Suprapubic skin (tissue), 4 donors: ENCODE data around the gene RAB37. TPM values are rescaled to one million over a fixed set of nuclear protein-coding genes. Genes with fewer than 3 reads are reported as not detected.

Source experiments
- DNase-seq, 2 donors: peaks; one replicate each; pipeline ENCODE4 v3.0.0-alpha.2; 2019; ENCODE audit warnings: low spot score in 2 of 2
- H3K27ac ChIP-seq: fragments of 200-600 bp; sonication (generic); one replicate; pipeline ENCODE4 v1.5.1; 2019
- H3K27me3 ChIP-seq: fragments of 200-600 bp; sonication (generic); one replicate; pipeline ENCODE4 v1.5.1; 2019
- H3K36me3 ChIP-seq: fragments of 200-600 bp; sonication (generic); one replicate; pipeline ENCODE4 v1.5.1; 2019
- H3K4me1 ChIP-seq: fragments of 200-600 bp; sonication (generic); one replicate; pipeline ENCODE4 v1.5.1; 2019
- H3K4me3 ChIP-seq: fragments of 200-600 bp; sonication (generic); one replicate; pipeline ENCODE4 v1.5.1; 2019; ENCODE audit warnings: mild to moderate bottlenecking
- H3K9me3 ChIP-seq: fragments of 200-600 bp; sonication (generic); one replicate; pipeline ENCODE4 v1.5.1; 2019
- EP300 ChIP-seq: sonication (generic); formaldehyde crosslinking; IDR thresholded peaks from one replicate; pipeline ENCODE4 v1.6.1; 2017; ENCODE audit warnings: antibody characterized with exemption
- POLR2A ChIP-seq, 2 donors: fragments of 450-650 bp; IDR thresholded peaks; one replicate each; pipeline ENCODE4 v1.6.1; 2017; ENCODE audit warnings: antibody characterized with exemption in 2 of 2, mild to moderate bottlenecking in 2 of 2, moderate library complexity in 2 of 2
- POLR2AphosphoS5 ChIP-seq, 3 donors: sonication (generic); formaldehyde crosslinking; IDR thresholded peaks; one replicate each; pipeline ENCODE4 v1.6.1; 2017; ENCODE audit warnings: antibody characterized with exemption in 3 of 3
- whole genome bisulfite sequencing: methylation state at CpG from one replicate; pipeline ENCODE4 v1.1.5; 2018; 5-methylcytosine and 5-hydroxymethylcytosine counted together
- total RNA-seq, 4 donors: library from RNA; depleted of rRNA; stranded (reverse); fragments of >200 nt; gene quantifications; one replicate each; pipeline ENCODE4 v1.1.0, GENCODE V29; 2016
- TF ChIP-seq, protein P1 (sequence below), 2 donors: fragments of 200-600 bp in 1 of 2; fragments of 450-650 bp in 1 of 2; sonication (generic) in 1 of 2; IDR thresholded peaks; one replicate each; pipeline ENCODE4 v1.5.1; 2016 to 2019; ENCODE audit warnings: antibody characterized with exemption in 2 of 2, mild to moderate bottlenecking in 1 of 2, moderate library complexity in 1 of 2

The RAB37 gene
- total RNA-seq, 4 donors from 2014 or later, result 0.32 to 0.38 TPM; not detected in 2

DNA sequence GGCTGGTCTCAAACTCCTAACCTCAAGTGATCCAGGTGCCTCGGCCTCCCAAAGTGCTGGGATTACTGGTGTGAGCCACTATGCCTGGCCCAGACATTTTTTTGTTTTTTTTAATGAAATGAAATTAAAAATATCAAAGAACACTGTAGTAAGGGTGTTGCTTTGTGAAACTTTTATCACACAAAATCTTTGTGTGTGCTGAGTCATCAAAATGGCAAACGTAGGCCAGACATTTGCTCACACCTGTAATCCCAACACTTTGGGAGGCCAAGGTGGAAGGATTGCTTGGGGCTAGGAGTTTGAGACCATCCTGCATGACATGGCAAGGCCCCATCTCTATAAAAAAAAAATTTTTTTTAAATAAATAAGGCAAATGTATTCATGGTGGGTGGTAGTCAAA is 29.4 kb downstream of the RAB37 start:
- H3K4me1 ChIP-seq, result peaks cover 29% of the 10 kb centered on the region

DNA sequence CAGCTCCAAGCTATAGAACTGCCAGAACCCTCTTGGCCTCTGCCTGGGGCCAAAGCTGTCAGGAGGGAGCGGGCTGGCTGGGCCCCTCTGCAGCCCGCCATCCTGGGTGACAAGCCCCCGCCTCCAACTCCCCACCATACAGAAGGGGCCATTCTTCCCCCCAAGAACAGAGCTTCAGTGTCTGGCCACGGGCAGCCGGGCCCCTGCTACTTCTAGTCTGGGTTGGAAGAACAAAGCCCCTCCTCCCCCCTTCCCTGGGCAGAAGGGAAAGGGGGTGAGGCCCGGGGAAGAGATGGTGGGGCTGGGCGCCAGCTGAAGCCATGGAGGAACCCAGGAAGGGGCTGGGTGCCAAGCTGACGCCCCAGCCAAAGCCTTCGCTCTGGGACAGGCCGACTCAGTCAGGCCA is 30.1 kb downstream of the RAB37 start:
- WGBS, result 60% methylated on average over 10 of the region's 10 CpGs
- H3K36me3 ChIP-seq, result peaks cover 38% of the 10 kb centered on the region
- H3K4me3 ChIP-seq, result no peak overlapping the region
- H3K27me3 ChIP-seq, result no peaks in the 10 kb centered on the region
- H3K27ac ChIP-seq, result no peak overlapping the region
- no peaks in the 10 kb centered on the region for H3K9me3 ChIP-seq
- peaks cover 28% of the 10 kb centered on the region for H3K4me1 ChIP-seq
- TF ChIP-seq POLR2AphosphoS5 (IDR thresholded peaks at IDR 0.05), result no peak
- no peak for TF ChIP-seq EP300
- TF ChIP-seq, protein P1, sequence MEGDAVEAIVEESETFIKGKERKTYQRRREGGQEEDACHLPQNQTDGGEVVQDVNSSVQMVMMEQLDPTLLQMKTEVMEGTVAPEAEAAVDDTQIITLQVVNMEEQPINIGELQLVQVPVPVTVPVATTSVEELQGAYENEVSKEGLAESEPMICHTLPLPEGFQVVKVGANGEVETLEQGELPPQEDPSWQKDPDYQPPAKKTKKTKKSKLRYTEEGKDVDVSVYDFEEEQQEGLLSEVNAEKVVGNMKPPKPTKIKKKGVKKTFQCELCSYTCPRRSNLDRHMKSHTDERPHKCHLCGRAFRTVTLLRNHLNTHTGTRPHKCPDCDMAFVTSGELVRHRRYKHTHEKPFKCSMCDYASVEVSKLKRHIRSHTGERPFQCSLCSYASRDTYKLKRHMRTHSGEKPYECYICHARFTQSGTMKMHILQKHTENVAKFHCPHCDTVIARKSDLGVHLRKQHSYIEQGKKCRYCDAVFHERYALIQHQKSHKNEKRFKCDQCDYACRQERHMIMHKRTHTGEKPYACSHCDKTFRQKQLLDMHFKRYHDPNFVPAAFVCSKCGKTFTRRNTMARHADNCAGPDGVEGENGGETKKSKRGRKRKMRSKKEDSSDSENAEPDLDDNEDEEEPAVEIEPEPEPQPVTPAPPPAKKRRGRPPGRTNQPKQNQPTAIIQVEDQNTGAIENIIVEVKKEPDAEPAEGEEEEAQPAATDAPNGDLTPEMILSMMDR (IDR thresholded peaks at IDR 0.05), result no peak
- no peak for TF ChIP-seq POLR2A (IDR thresholded peaks at IDR 0.05)
- DNase-seq, result no peak

More for the DNA sequence above, 29.4 kb downstream of the RAB37 start:
- no peaks in the 10 kb centered on the region for H3K9me3 ChIP-seq
- WGBS, result 73% methylated on average over 2 of the region's 2 CpGs
- peaks cover 33% of the 10 kb centered on the region for H3K36me3 ChIP-seq
- H3K27me3 ChIP-seq, result no peaks in the 10 kb centered on the region
- H3K4me3 ChIP-seq, result no peak overlapping the region
- DNase-seq, result no peak
- no peak overlapping the region for H3K27ac ChIP-seq
- no peak for TF ChIP-seq EP300
- no peak for TF ChIP-seq POLR2AphosphoS5 (IDR thresholded peaks at IDR 0.05)
- TF ChIP-seq POLR2A (IDR thresholded peaks at IDR 0.05), result no peak
- TF ChIP-seq, protein P1 (IDR thresholded peaks at IDR 0.05), result no peak

DNA sequence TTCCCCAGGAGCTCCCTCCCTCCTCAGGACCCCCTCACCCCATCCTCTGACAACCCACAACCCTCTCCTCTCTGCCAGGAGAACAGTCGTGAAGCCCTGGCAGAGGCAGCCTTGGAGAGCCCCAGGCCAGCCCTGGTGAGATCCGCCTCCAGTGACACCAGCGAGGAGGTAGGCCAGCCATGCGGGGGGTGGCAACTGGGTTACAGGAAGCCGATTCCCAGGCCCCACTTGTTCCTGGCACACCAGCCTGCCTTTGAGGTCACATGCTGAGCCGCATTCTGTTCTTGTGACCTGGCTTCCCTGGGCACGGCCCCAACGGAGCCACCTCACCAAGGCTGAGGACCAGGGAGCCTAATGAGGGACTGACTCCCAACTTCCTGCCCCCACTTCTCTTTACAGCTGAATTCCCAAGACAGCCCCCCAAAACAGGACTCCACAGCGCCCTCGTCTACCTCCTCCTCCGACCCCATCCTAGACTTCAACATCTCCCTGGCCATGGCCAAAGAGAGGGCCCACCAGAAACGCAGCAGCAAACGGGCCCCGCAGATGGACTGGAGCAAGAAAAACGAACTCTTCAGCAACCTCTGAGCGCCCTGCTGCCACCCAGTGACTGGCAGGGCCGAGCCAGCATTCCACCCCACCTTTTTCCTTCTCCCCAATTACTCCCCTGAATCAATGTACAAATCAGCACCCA is 31.2 kb downstream of the RAB37 start:
- peaks cover 24% of the 10 kb centered on the region for H3K4me1 ChIP-seq
- no peaks in the 10 kb centered on the region for H3K9me3 ChIP-seq
- H3K27me3 ChIP-seq, result no peaks in the 10 kb centered on the region
- DNase-seq, result no peak
- H3K36me3 ChIP-seq, result peaks cover 49% of the 10 kb centered on the region
- TF ChIP-seq EP300 (no peak), POLR2AphosphoS5 (IDR thresholded peaks at IDR 0.05) (no peak)
- H3K27ac ChIP-seq, result peak overlapping the region; percentile 54
- no peak overlapping the region for H3K4me3 ChIP-seq
- 53% methylated on average over 17 of the region's 17 CpGs for WGBS

DNA sequence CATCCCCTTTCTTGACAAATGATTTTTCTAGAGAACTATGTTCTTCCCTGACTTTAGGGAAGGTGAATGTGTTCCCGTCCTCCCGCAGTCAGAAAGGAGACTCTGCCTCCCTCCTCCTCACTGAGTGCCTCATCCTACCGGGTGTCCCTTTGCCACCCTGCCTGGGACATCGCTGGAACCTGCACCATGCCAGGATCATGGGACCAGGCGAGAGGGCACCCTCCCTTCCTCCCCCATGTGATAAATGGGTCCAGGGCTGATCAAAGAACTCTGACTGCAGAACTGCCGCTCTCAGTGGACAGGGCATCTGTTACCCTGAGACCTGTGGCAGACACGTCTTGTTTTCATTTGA is 31.7 kb downstream of the RAB37 start:
- peaks cover 52% of the 10 kb centered on the region for H3K36me3 ChIP-seq
- no peak overlapping the region for H3K4me3 ChIP-seq
- no peaks in the 10 kb centered on the region for H3K27me3 ChIP-seq
- DNase-seq, result no peak
- H3K27ac ChIP-seq, result no peak overlapping the region
- TF ChIP-seq POLR2AphosphoS5 (IDR thresholded peaks at IDR 0.05) (no peak), POLR2A (IDR thresholded peaks at IDR 0.05) (no peak), EP300 (no peak)
- TF ChIP-seq, protein P1 (IDR thresholded peaks at IDR 0.05), result no peak
- WGBS, result 85% methylated on average over 7 of the region's 7 CpGs
- peaks cover 19% of the 10 kb centered on the region for H3K4me1 ChIP-seq
- H3K9me3 ChIP-seq, result no peaks in the 10 kb centered on the region

DNA sequence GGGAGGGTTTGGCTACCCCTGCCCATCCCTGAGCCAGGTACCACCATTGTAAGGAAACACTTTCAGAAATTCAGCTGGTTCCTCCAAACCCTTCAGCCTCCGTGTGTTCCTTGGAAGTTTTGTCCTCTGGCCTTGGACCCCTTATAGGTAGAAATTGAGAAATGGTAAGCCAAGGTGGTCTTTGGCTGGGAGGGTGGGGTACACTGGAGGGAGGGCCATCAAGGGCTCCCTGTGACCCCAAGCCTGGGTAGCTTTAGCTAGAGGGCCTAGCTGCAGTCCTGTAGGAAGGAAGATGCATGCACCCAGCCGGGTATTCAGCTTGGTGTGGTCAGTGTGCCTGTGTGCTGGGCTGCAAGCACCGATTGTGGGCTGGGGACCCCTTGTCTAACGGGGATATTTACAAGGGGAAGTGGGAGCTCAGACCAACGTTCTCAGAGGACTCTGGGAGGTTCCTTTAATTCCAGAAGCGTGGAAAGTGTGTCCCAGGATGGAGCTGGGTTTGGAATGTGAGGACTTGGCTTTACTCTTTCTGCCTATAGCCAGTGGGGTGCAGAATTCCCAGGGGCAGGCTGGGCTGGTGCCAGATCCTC is 32.3 kb downstream of the RAB37 start:
- peaks cover 54% of the 10 kb centered on the region for H3K36me3 ChIP-seq
- no peaks in the 10 kb centered on the region for H3K27me3 ChIP-seq
- H3K4me1 ChIP-seq, result peaks cover 16% of the 10 kb centered on the region
- H3K9me3 ChIP-seq, result no peaks in the 10 kb centered on the region
- TF ChIP-seq EP300 (no peak), POLR2A (IDR thresholded peaks at IDR 0.05) (no peak), POLR2AphosphoS5 (IDR thresholded peaks at IDR 0.05) (no peak)
- TF ChIP-seq, protein P1 (IDR thresholded peaks at IDR 0.05), result no peak
- WGBS, result 55% methylated on average over 6 of the region's 6 CpGs
- H3K4me3 ChIP-seq, result no peak overlapping the region
- H3K27ac ChIP-seq, result no peak overlapping the region
- no peak for DNase-seq
